Uterus (tissue), 2 donors: Measurements from ENCODE around the gene CHST3.

Experiments
- POLR2A ChIP-seq, 2 donors: fragments of 450-650 bp; IDR thresholded peaks; one replicate each; pipeline ENCODE4 v1.6.1; 2016; ENCODE audit warnings: antibody characterized with exemption in 2 of 2, mild to moderate bottlenecking in 1 of 2, moderate library complexity in 1 of 2
- TF ChIP-seq, protein P1 (sequence below), 4 experiments: fragments of 200-600 bp in 2 of 4; fragments of 450-650 bp in 2 of 4; sonication (generic) in 2 of 4; IDR thresholded peaks; one replicate each; pipeline ENCODE4 v1.5.1; 2016 to 2019; ENCODE audit warnings: antibody characterized with exemption in 4 of 4, mild to moderate bottlenecking in 2 of 4, moderate library complexity in 1 of 4

DNA sequence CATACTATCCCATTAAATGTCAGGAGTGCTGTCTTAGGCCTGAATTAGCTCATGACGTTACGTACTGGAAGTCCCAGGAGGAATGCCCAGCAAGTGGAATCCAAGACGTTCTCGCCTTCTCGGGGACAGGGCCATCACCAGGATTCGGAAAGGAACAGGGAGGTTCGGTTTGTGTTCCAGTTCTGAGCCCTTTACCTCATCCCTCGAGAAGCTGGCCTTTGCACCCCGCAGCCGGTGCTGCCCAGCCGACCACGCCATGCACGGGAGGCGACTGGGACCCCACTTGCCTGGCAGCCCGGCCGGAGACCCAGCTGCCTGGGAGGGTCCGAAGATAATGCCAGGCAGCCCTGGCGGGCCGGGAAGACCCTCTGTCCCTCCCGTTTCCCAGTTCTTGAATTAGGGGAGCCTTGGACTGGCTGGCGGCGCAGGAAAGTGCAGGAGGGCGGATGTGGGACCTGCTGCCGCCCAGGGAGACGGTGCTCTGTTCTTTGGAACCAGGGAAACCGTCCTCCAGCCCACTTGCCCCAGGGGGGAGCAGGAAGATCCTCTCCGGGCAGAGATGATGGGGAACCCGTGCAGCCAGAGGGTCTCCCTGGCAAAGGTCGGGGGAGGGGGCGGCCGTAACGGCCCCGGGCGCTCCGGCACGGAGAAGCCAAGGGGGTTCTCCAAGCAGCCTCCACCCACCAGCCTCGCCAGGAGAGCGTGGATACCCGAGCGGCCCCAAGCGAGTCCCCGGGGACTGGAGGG lies 671 bp upstream of the CHST3 start:
- TF ChIP-seq, protein P1, sequence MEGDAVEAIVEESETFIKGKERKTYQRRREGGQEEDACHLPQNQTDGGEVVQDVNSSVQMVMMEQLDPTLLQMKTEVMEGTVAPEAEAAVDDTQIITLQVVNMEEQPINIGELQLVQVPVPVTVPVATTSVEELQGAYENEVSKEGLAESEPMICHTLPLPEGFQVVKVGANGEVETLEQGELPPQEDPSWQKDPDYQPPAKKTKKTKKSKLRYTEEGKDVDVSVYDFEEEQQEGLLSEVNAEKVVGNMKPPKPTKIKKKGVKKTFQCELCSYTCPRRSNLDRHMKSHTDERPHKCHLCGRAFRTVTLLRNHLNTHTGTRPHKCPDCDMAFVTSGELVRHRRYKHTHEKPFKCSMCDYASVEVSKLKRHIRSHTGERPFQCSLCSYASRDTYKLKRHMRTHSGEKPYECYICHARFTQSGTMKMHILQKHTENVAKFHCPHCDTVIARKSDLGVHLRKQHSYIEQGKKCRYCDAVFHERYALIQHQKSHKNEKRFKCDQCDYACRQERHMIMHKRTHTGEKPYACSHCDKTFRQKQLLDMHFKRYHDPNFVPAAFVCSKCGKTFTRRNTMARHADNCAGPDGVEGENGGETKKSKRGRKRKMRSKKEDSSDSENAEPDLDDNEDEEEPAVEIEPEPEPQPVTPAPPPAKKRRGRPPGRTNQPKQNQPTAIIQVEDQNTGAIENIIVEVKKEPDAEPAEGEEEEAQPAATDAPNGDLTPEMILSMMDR (IDR thresholded peaks at IDR 0.05) = no peak
- peak in 1 of 2 donors; percentile 52 for TF ChIP-seq POLR2A (IDR thresholded peaks at IDR 0.05)
